Nephron (organoid): ENCODE data around the gene LYVE1.
A peak's percentile ranks its signal among the peaks of the same experiment; 100 is the strongest.

Experiments used
- H3K27ac Mint-ChIP-seq, 3 experiments: 2 replicates each; pipeline ENCODE4 v1.8.0; 2020; ENCODE audit warnings: mixed read lengths in 3 of 3, mild to moderate bottlenecking in 2 of 3, moderate library complexity in 1 of 3
- H3K27me3 Mint-ChIP-seq: 2 replicates; pipeline ENCODE4 v1.8.0; 2021; ENCODE audit warnings: low read depth, mild to moderate bottlenecking, moderate library complexity, mixed read lengths
- H3K36me3 Mint-ChIP-seq: 2 replicates; pipeline ENCODE4 v1.8.0; 2020; ENCODE audit warnings: low read depth, mixed read lengths
- H3K4me1 Mint-ChIP-seq: 2 replicates; pipeline ENCODE4 v1.8.0; 2020; ENCODE audit warnings: mixed read lengths
- H3K4me3 Mint-ChIP-seq, 3 experiments: 2 replicates each; pipeline ENCODE4 v1.8.0; 2020; ENCODE audit warnings: mild to moderate bottlenecking in 3 of 3, mixed read lengths in 3 of 3, moderate library complexity in 2 of 3
- H3K9me3 Mint-ChIP-seq: 2 replicates; pipeline ENCODE4 v1.8.0; 2020; ENCODE audit warnings: mixed read lengths
- CTCF ChIP-seq, 3 experiments: fragments of 200-600 bp; sonication (generic); IDR thresholded peaks; one replicate each; pipeline ENCODE4 v1.5.0; 2021; ENCODE audit warnings: antibody characterized with exemption in 3 of 3; ENCODE audit not compliant: unreplicated experiment in 3 of 3

The LYVE1 gene

DNA sequence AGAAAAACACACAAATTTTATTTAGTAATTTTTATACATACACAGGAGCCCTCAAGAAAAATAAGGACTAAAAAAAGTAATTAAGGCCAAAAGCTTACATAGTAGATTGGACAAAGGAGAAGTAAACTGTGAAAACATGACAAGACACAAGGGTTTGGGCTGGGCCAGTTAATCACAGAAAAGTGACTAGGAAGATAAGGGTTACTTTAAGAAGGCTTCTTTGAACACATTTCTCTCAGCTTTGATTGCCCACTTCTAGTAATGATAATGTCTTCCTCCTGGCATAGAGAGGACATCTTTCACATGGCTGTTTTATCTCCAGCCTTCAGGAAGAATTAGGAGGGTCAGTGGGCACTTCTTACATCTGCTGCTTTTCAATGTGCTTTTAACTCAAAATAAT lies 30.9 kb downstream of the LYVE1 start:
- Mint-ChIP-seq H3K27ac (no peak overlapping the region), H3K4me1 (peaks cover 9% of the 10 kb centered on the region), H3K27me3 (no peaks in the 10 kb centered on the region), H3K4me3 (peak overlapping the region in 1 of 3 experiments; percentile 15), H3K36me3 (peaks cover 9% of the 10 kb centered on the region), H3K9me3 (no peaks in the 10 kb centered on the region)
- TF ChIP-seq CTCF (IDR thresholded peaks at IDR 0.05; ENCODE audit: unreplicated experiment in 3 of 3): no peak

DNA sequence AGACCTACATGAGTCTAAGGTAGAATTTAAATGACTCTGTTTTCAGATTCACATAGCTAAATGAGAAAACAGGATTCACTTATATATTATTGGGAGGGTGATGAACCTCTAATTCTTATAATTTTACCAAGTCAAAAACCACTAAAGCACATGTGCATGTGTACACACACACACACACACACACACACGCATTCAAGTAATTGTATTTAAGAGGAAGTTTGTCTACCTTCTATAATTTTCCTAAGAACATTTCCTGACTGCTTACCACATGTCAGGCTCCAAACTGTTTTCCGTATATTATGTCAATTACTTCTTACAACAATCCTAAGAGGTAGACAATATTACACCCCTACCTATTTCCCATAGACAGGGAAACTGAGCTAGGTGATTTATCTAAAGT lies 34.1 kb downstream of the LYVE1 start:
- H3K4me1 Mint-ChIP-seq: no peaks in the 10 kb centered on the region
- peaks cover 20% of the 10 kb centered on the region for H3K36me3 Mint-ChIP-seq
- no peak overlapping the region for H3K27ac Mint-ChIP-seq
- TF ChIP-seq CTCF (IDR thresholded peaks at IDR 0.05; ENCODE audit: unreplicated experiment in 3 of 3): no peak
- H3K9me3 Mint-ChIP-seq: no peaks in the 10 kb centered on the region
- no peak overlapping the region for H3K4me3 Mint-ChIP-seq
- H3K27me3 Mint-ChIP-seq: no peaks in the 10 kb centered on the region

DNA sequence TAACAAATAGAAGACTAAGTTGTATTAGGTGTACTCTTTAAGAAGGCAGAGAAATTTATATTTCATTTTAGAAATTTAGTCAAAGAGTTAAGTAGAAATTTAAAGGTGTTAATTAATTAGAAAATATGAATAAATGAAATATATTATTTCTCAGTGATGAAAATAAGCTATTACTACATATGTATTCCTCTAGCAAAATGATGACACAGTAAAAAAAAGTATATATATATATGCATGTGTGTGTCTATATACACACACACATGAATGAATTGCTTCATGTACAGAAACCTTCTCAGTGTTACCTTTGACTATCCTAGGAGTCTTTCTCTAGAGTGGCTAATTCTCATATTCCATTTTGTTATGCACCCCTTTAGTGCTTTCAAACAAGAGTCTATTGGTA lies 35.1 kb downstream of the LYVE1 start:
- Mint-ChIP-seq H3K36me3 (peaks cover 28% of the 10 kb centered on the region), H3K9me3 (no peaks in the 10 kb centered on the region), H3K4me3 (no peak overlapping the region), H3K27ac (no peak overlapping the region), H3K4me1 (no peaks in the 10 kb centered on the region), H3K27me3 (no peaks in the 10 kb centered on the region)
- no peak for TF ChIP-seq CTCF (IDR thresholded peaks at IDR 0.05; ENCODE audit: unreplicated experiment in 3 of 3)

- H3K27ac Mint-ChIP-seq: no peak overlapping the region
- H3K4me1 Mint-ChIP-seq: peaks cover 2% of the 10 kb centered on the region
- no peak for TF ChIP-seq CTCF (IDR thresholded peaks at IDR 0.05; ENCODE audit: unreplicated experiment in 3 of 3)
- H3K9me3 Mint-ChIP-seq: no peaks in the 10 kb centered on the region
- H3K4me3 Mint-ChIP-seq: no peak overlapping the region
- H3K27me3 Mint-ChIP-seq: no peaks in the 10 kb centered on the region
- H3K36me3 Mint-ChIP-seq: peaks cover 30% of the 10 kb centered on the region
Measured at GRCh38 chr11:10532526-10532925, 35.9 kb downstream of the LYVE1 start.

DNA sequence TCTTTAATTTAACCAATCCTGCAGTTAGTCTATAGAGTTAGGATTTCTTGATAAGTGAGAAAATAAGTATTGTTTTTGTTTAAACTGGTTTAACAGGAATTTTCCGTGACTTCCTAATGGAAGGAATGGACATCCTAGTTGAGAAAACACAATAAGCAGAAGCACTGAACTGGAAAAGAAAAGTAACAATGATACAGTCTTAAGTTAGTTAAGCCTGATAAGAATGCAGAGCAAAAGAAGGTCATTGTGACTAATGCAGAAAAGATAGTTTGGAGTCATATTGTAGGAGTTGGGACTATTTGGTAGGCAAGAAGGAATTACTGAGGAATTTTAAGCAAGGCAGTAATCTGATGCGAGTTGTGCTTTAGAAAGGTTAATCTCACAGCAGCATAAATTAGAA lies 39.2 kb downstream of the LYVE1 start:
- peaks cover 14% of the 10 kb centered on the region for H3K4me1 Mint-ChIP-seq
- no peak overlapping the region for H3K27ac Mint-ChIP-seq
- H3K4me3 Mint-ChIP-seq: no peak overlapping the region
- peaks cover 52% of the 10 kb centered on the region for H3K36me3 Mint-ChIP-seq
- H3K27me3 Mint-ChIP-seq: no peaks in the 10 kb centered on the region
- H3K9me3 Mint-ChIP-seq: no peaks in the 10 kb centered on the region
- TF ChIP-seq CTCF (IDR thresholded peaks at IDR 0.05; ENCODE audit: unreplicated experiment in 3 of 3): no peak

- Mint-ChIP-seq H3K27ac (peak overlapping the region in 2 of 3 experiments; percentile 23 to 60), H3K27me3 (no peaks in the 10 kb centered on the region), H3K36me3 (peaks cover 51% of the 10 kb centered on the region), H3K4me1 (peaks cover 14% of the 10 kb centered on the region), H3K9me3 (no peaks in the 10 kb centered on the region), H3K4me3 (no peak overlapping the region)
- no peak for TF ChIP-seq CTCF (IDR thresholded peaks at IDR 0.05; ENCODE audit: unreplicated experiment in 3 of 3)
Measured at GRCh38 chr11:10528121-10528520, 40.3 kb downstream of the LYVE1 start.
